ENCODE data around the gene ERP27.

ERP27 gene

GRCh38 chr12:14972816-14973215, 34.5 kb upstream of the ERP27 start, which contains the start of gene PDE6H:
Gene PDE6H, plus strand, starts transcription at chr12:14973042. Its CDS starts 4,971 bp downstream, at chr12:14978013.
- Histone ChIP-seq H4K20me1 (ENCODE audit: insufficient read depth, low read length) (no peaks in the 10 kb centered on the region), H3K27ac (ENCODE audit: low read depth, low read length, poor library complexity, severe bottlenecking) (no peak within 1 kb of the TSS), H3K4me1 (ENCODE audit: insufficient read depth, low read length, severe bottlenecking) (no peaks in the 10 kb centered on the region), H3K27me3 (ENCODE audit: insufficient read depth, low read length) (no peaks in the 10 kb centered on the region), H3F3A (ENCODE audit: insufficient read depth, low read length) (no peaks in the 10 kb centered on the region), H3K79me2 (ENCODE audit: insufficient read depth, low read length) (no peaks in the 10 kb centered on the region), H3K4me2 (ENCODE audit: low read length) (no peak within 1 kb of the TSS), H3K9me3 (ENCODE audit: low read length) (no peaks in the 10 kb centered on the region), H3K9ac (ENCODE audit: low read length) (no peak within 1 kb of the TSS), H3K36me3 (ENCODE audit: insufficient read depth, low read length) (no peaks in the 10 kb centered on the region), H3K9me2 (ENCODE audit: low read depth, low read length) (no peaks in the 10 kb centered on the region), H2AFZ (ENCODE audit: low read length) (no peak within 1 kb of the TSS), H3K4me3 (ENCODE audit: low read depth, low read length, poor library complexity, severe bottlenecking) (no peak within 1 kb of the TSS)
- TF ChIP-seq CTCF (IDR thresholded peaks at IDR 0.05; ENCODE audit: low read length) (no peak), EZH2 (IDR thresholded peaks at IDR 0.05; ENCODE audit: borderline replicate concordance, low read length) (no peak)

- TF ChIP-seq CTCF (IDR thresholded peaks at IDR 0.05; ENCODE audit: low read length) (no peak), EZH2 (IDR thresholded peaks at IDR 0.05; ENCODE audit: borderline replicate concordance, low read length) (no peak)
- no peaks in the 10 kb centered on the region for H3K27me3 ChIP-seq (ENCODE audit: insufficient read depth, low read length)
- no peaks in the 10 kb centered on the region for H3K9me3 ChIP-seq (ENCODE audit: low read length)
- no peaks in the 10 kb centered on the region for H3K9me2 ChIP-seq (ENCODE audit: low read depth, low read length)
- no peaks in the 10 kb centered on the region for H4K20me1 ChIP-seq (ENCODE audit: insufficient read depth, low read length)
- H3K36me3 ChIP-seq (ENCODE audit: insufficient read depth, low read length) = no peaks in the 10 kb centered on the region
- no peaks in the 10 kb centered on the region for H3K79me2 ChIP-seq (ENCODE audit: insufficient read depth, low read length)
- H3K4me2 ChIP-seq (ENCODE audit: low read length) = no peak overlapping the region
- H3F3A ChIP-seq (ENCODE audit: insufficient read depth, low read length) = no peaks in the 10 kb centered on the region
- H3K4me3 ChIP-seq (ENCODE audit: low read depth, low read length, poor library complexity, severe bottlenecking) = no peak overlapping the region
- no peak overlapping the region for H3K9ac ChIP-seq (ENCODE audit: low read length)
- H3K4me1 ChIP-seq (ENCODE audit: insufficient read depth, low read length, severe bottlenecking) = no peaks in the 10 kb centered on the region
- no peak overlapping the region for H2AFZ ChIP-seq (ENCODE audit: low read length)
- no peak overlapping the region for H3K27ac ChIP-seq (ENCODE audit: low read depth, low read length, poor library complexity, severe bottlenecking)
Observed at GRCh38 chr12:14970473-14970872, 32.1 kb upstream of the ERP27 start.

- H3K4me1 ChIP-seq (ENCODE audit: insufficient read depth, low read length, severe bottlenecking) = peaks cover 3% of the 10 kb centered on the region
- H3K9me2 ChIP-seq (ENCODE audit: low read depth, low read length) = no peaks in the 10 kb centered on the region
- no peaks in the 10 kb centered on the region for H3F3A ChIP-seq (ENCODE audit: insufficient read depth, low read length)
- no peak overlapping the region for H3K4me3 ChIP-seq (ENCODE audit: low read depth, low read length, poor library complexity, severe bottlenecking)
- H3K4me2 ChIP-seq (ENCODE audit: low read length) = no peak overlapping the region
- 0 out of 2 replicates have a peak overlapping the region, but pooled peaks have one; percentile 63 for H2AFZ ChIP-seq (ENCODE audit: low read length)
- no peaks in the 10 kb centered on the region for H4K20me1 ChIP-seq (ENCODE audit: insufficient read depth, low read length)
- no peaks in the 10 kb centered on the region for H3K27me3 ChIP-seq (ENCODE audit: insufficient read depth, low read length)
- no peaks in the 10 kb centered on the region for H3K36me3 ChIP-seq (ENCODE audit: insufficient read depth, low read length)
- TF ChIP-seq EZH2 (IDR thresholded peaks at IDR 0.05; ENCODE audit: borderline replicate concordance, low read length) (no peak), CTCF (IDR thresholded peaks at IDR 0.05; ENCODE audit: low read length) (no peak)
- H3K9ac ChIP-seq (ENCODE audit: low read length) = no peak overlapping the region
- H3K27ac ChIP-seq (ENCODE audit: low read depth, low read length, poor library complexity, severe bottlenecking) = no peak overlapping the region
- H3K9me3 ChIP-seq (ENCODE audit: low read length) = no peaks in the 10 kb centered on the region
- H3K79me2 ChIP-seq (ENCODE audit: insufficient read depth, low read length) = no peaks in the 10 kb centered on the region
Observed at GRCh38 chr12:14968478-14968877, 30.1 kb upstream of the ERP27 start.

Data from OCI-LY1 (cell line).